Panc1 (cell line): ENCODE measurements around the gene DIP2C.

Source experiments
- CTCF ChIP-seq: fragments of 450-650 bp; IDR thresholded peaks from 2 replicates; pipeline ENCODE4 v1.5.1; 2017; ENCODE audit warnings: mild to moderate bottlenecking
- POLR2AphosphoS5 ChIP-seq: IDR thresholded peaks from 2 replicates; pipeline ENCODE4 v1.6.1; 2012; ENCODE audit warnings: mild to moderate bottlenecking, low read depth, low read length, moderate library complexity
- REST ChIP-seq, 2 experiments: IDR thresholded peaks; 2 replicates each; pipeline ENCODE4 v1.6.1; 2011 to 2012; ENCODE audit warnings: low read depth in 2 of 2, control low read depth in 1 of 2, low read length in 1 of 2, mild to moderate bottlenecking in 1 of 2, moderate library complexity in 1 of 2; ENCODE audit not compliant: insufficient read depth in 1 of 2
- SIN3A ChIP-seq: IDR thresholded peaks from 2 replicates; pipeline ENCODE4 v1.6.1; 2012; ENCODE audit warnings: low read depth, mild to moderate bottlenecking, low read length, moderate library complexity, borderline replicate concordance; ENCODE audit not compliant: insufficient read depth
- TCF7L2 ChIP-seq: IDR thresholded peaks from 2 replicates; pipeline ENCODE4 v1.6.1; 2011; ENCODE audit warnings: mild to moderate bottlenecking, low read depth, low read length, inconsistent platforms

- TF ChIP-seq CTCF, result no peak
- no peak for TF ChIP-seq POLR2AphosphoS5
- no peak for TF ChIP-seq SIN3A
- no peak for TF ChIP-seq REST (IDR thresholded peaks at IDR 0.05; ENCODE audit: insufficient read depth in 1 of 2, low read depth in 2 of 2, low read length in 1 of 2)
- no peak for TF ChIP-seq TCF7L2
Measured at GRCh38 chr10:369684-370448, 319.6 kb downstream of the DIP2C start.
